CD4-positive, alpha-beta T cell treated with Interferon alpha-2 for 1 hour (primary cell): ENCODE measurements around the gene ACTR2.
"Not testable (repeated sequence)": the region's sequence is repeated elsewhere in the genome, so short reads cannot be mapped to it uniquely, and the experiment has no call there.

Source experiments
- DNase-seq, 2 donors: peaks; one replicate each; pipeline ENCODE4 v3.0.0-alpha.2; 2020 to 2022

Gene ACTR2

GRCh38 chr2:65227456-65228262, at the start of gene ACTR2:
Gene ACTR2, plus strand, starts transcription at chr2:65227831. Its CDS starts 79 bp downstream, at chr2:65227910.
- DNase-seq: peak; percentile 94 to 95

DNA sequence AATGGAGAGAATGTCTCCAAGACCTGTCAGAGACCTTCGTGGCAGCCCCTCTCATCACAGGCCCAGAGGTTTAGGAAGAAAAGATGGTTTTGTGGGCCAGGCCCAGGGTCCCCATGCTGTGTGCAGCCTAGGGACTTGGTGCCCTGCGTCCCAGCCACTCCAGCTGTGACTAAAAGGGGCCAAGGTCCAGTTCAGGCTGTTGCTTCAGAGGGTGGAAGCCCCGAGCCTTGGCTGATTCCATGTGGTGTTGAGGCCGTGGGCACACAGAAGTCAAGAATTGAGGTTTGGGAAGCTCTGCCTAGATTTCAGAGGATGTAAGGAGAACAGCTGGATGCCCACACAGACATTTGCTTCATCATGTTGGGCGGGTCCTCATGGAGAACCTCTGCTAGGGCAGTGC, 45.1 kb upstream of the ACTR2 start:
- no peak for DNase-seq

DNA sequence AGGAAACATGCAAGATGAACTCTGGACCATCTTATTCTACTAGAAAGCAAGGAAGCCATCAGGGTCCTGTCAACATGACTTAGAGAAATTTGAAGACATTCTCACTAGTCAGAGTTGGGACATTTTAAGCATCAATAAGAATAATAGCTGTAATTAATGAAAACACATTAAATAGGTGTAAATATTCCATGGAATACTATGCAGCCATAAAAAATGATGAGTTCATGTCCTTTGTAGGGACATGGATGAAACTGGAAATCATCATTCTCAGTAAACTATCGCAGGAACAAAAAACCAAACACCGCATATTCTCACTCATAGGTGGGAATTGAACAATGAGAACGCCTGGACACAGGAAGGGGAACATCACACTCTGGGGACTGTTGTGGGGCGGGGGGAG, 44.2 kb upstream of the ACTR2 start:
- DNase-seq: not testable (repeated sequence)

DNA sequence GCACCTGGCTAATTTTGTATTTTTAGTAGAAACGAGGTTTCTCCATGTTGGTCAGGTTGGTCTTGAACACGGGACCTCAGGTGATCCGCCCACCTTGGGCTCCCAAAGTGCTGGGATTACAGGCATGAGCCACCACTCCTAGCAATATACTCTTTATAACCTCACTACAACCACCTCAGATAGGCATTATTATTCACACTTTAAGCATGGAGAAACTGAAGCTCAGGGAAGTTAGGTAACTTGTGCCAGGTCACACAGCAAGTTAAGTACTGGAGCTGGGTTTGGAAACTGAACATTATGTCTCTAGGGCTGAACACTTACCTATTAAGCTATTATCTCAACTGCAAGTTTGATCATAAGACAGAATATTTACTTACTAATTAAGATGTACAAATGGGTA, 42.6 kb upstream of the ACTR2 start:
- DNase-seq: no peak

DNA sequence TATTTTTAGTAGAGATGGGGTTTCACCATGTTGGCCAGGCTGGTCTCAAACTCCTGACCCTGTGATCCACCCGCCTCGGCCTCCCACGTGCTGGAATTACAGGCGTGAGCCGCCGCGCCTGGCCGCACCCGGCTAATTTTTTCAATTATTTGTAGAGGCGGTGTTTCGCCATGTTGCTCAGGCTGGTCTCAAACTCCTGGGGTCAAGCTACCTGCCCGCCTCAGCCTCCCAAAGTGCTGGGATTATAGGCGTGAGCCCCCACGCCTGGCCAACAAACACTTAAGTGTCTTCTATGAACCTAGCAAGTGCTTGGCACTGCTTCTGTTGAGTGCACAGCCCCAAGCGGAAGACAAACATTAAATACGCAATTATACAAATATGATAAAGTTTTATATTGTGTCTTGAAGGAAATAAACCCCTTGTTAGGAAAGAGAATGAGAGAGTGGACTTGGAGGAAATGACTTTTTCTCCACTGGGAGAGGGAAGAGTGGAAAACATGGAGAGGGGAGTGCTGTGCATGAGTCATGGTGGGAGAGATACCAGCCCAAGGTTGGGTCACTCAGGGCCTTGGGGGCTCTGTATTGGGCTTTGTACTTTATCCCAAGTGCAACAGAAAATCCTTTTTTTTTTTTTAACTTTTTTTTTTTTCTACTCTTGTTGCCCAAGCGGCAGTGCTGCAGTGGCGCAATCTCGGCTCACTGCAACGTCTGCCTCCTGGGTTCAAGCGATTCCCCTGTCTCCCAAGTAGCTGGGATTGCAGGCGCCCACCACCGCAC, 41.4 kb upstream of the ACTR2 start:
- no peak for DNase-seq

DNA sequence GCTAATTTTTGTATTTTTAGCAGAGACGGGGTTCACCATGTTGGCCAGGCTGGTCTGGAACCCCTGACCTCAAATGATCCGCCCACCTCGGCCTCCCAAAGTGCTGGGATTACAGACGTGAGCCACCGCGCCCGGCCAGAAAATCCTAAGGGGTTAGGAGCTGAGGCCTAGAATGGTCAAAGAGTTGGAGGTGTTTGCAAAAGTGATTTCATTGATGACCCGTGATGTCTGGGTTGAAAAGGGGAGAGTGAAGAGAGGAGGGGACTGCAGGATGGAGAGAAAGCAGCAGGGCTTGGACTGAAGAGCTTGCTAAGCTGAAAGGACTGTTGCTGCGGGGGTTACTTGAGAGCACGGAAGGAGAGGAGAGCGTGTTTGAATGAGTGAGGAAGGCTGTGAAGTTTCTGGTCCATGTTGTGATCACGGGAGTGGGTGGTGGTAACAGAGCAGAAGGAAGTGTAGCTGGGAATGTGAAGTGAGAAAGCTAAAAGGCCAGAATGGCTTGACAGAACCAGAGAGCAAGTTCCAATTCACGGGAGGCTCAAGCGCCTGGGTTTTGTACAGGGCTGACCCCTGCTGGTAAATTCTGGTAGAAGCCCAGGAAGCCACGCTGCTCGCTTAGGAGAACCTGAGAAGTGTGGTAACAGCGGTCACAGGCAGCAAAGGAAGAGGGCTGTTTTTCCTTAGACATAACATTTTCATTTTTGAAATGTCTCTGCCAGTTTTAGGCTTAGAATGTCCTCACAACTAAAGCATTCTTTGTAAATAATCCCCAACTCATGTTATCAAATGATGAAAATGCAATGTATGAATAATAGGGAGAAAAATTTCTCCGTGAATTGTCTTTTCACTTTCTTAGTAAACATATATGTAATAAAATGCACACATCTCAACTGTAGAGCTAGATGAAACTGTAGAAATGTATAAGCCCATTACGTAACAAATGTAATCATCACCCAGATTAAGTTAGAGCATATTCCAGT, 40.5 kb upstream of the ACTR2 start:
- peak; percentile 67 to 70 for DNase-seq

GRCh38 chr2:65193446-65193845, 34.2 kb upstream of the ACTR2 start:
- DNase-seq: no peak

- no peak for DNase-seq
These were observed 28.9 kb upstream of the ACTR2 start for GRCh38 chr2:65198737-65199136.

DNA sequence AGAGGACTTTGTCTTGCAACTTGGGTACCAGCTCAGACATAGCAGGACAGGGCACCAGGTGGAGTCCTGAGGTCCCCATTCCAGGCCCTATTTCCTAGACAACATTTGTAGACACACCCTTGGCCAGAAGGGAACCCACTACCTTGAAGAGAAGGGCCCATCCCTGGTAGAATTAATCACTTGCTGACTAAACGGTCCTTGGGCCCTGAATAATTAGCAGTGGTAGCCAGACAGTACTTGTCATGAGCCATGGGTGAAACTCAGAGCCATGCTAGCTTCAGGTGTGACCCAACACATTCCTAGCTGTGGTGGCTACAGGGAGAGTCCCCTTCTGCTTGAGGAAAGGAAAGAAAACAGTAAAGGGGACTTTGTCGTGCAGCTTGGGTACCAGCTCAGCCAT, 28.5 kb upstream of the ACTR2 start:
- DNase-seq: no peak

- no peak for DNase-seq
These were observed 27.7 kb upstream of the ACTR2 start for GRCh38 chr2:65199891-65200290.

DNA sequence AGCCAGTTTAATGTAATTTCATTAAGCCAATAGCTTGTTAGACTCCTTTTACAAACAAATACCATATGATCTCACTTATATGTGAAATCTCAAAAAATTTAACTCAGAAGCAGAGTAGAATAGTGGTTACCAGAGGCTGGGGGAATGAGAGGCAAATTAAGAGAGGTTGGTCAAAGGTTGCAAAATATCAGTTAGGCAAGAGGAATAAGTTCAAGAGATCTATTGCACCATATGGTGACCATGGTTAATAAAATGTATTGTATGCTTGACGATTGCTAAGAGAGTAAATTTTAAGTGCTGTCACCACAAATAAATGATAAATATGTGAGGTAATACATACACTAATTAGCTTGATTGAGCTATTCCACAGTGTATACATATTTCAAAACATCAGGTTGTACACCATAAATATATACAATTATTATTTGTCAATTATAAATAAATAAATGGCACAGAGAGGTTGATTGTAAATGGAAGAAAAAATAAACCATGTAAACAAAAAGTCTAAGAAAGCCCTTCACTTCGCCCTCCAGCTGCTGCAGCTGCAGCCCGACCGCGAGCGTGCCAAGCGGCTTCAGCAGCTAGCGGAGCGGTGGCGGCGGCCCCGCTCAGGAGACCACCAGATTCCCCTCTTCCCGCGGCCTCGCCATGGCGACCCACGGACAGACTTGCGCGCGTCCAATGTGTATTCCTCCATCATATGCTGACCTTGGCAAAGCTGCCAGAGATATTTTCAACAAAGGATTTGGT, 23.0 kb upstream of the ACTR2 start:
- DNase-seq: peak; percentile 35 to 36

DNA sequence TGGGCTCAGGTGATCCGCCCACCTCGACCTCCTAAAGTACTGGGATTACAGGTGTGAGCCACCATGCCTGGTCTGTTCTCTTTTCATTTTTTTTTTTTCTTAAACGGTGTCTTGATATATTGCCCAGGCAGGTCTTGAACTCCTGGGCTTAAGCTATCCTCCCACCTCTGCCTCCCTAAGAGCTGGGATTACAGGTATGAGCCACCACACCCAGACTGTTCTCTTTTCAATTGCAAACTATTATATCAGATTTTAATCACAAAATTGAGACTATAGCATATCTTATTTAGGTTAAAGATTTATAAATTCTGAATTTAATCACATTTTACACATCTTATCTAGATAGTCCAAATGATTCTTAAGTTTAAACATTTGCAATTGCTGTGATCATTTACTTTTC, 15.5 kb upstream of the ACTR2 start:
- DNase-seq: no peak

- DNase-seq: no peak
These were observed 15.0 kb upstream of the ACTR2 start for GRCh38 chr2:65212619-65213018.

GRCh38 chr2:65213035-65213434, 14.6 kb upstream of the ACTR2 start:
- no peak for DNase-seq

DNA sequence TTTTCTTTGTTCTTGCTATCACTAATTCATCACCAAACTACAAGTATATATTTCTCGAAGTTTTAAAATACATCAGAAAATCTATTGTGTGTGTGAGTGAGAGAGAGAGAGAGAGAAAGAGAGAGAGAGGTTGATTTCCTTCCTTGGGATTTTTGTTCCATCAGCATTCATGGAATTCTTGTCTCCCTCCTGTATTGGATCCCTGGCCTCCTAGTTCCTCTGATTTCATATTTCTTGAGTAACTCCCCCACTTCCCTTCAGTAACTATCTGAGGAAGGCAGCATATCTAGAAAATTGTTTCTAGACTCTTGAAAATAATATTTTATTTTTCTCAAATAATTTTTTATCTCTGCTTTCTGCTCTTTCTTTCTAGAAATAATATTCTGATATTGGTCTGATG, 13.3 kb upstream of the ACTR2 start:
- no peak for DNase-seq

- DNase-seq: no peak
These were observed 12.8 kb upstream of the ACTR2 start for GRCh38 chr2:65214843-65215242.

DNA sequence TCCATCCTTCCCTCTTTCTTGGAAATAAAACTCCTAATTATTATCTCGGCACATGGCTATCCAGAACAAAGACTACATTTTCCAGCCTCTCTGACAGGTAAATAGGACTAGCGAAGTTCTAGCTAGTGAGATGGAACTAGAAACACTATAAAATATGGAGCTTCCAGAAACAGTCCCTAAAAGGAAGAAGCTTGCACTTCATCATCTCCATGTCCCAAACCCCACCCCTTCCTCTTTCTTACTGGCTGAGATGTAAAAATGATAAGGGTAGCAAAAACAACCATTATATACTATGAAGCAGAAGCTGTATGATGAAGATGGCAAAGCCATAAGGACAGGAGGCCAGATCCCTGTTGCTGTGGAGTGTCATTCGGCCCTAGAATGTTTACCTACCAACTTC, 11.7 kb upstream of the ACTR2 start:
- no peak for DNase-seq

- DNase-seq: no peak
These were observed 7.0 kb upstream of the ACTR2 start for GRCh38 chr2:65220432-65221131.

DNA sequence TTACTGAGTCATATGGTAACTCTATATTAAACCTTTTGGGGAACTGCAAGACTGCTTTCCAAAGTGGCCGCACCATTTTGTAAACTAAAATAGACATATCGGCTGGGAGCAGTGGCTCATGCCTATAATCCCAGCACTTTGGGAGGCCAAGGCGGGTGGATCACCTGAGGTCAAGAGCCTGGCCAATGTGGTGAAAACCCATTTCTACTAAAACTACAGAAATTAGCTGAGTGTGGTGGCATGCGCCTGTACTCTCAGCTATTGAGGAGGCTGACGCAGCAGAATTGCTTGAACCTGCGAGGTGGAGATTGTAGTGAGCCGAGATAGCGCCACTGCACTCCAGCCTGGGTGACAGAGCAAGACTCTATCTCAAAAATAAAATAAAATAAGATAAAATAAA, 6.4 kb upstream of the ACTR2 start:
- DNase-seq: not testable (repeated sequence)

- DNase-seq: no peak
These were observed 593 bp upstream of the ACTR2 start for GRCh38 chr2:65227020-65227455.

DNA sequence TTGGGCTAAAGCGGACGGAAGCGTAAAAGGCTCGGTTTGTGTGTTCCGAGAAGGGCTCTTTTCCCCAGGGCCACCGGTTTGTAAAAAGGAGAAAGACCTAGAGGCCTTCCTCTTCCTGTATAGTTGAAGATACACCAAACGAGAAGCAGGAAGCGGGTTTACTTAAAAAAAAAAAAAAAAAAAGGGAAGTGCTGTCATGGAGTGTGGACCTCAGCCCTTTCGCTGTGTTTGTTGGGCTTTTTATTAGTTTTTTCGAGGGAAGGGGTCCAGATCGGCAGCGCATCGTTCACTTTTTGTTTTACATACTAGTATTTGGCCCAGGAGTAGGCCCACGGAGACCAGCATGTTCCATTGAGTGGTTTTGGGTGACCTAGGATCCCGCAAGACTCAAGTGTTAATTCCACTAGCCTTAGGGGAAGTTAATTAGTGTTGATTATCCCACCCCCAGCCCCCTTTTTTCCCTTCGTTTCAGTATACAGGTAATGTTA, 676 bp downstream of the ACTR2 start:
- peak; percentile 46 to 65 for DNase-seq
